PC-3 (cell line): ENCODE measurements around the gene CCDC178. TPM values are rescaled to one million over a fixed set of nuclear protein-coding genes. Genes with fewer than 3 reads are reported as not detected.
A peak's percentile ranks its signal among the peaks of the same experiment; 100 is the strongest.

Source experiments
- ATAC-seq: fragments of 200-7000 bp; cut with Tn5 transposase; 2 replicates; pipeline ENCODE4 v1.9.1; 2020; ENCODE audit warnings: mild to moderate bottlenecking, moderate library complexity
- Bru-seq: library from RNA; stranded (reverse); fragments of 400-500 nt; gene quantifications from one replicate; lab custom pipeline; 2021; lab: Mats Ljungman, UMichigan
- BruChase-seq, 2 experiments: library from RNA; stranded (reverse); fragments of 400-500 nt; gene quantifications; one replicate each; lab custom pipeline; 2021; lab: Mats Ljungman, UMichigan
- BruUV-seq: library from RNA; stranded (reverse); fragments of 400-500 nt; replicated peaks from 2 replicates; lab custom pipeline; 2021; lab: Mats Ljungman, UMichigan
- CTCF ChIA-PET: fragments of 300-600 bp; sonication (Branson Sonifier 250); formaldehyde crosslinking; loops from one replicate; lab custom pipeline; 2022; ENCODE audit warnings: antibody characterized with exemption; lab: Charles Lee
- POLR2A ChIA-PET: fragments of 300-600 bp; sonication (Branson Sonifier 250); formaldehyde crosslinking; loops from one replicate; lab custom pipeline; 2022; ENCODE audit warnings: antibody characterized with exemption; ENCODE audit not compliant: unreplicated experiment; lab: Charles Lee
- DNase-seq: peaks from one replicate; pipeline ENCODE4 v3.0.0-alpha.2; 2015
- H2AFZ ChIP-seq: fragments of 300-600 bp; sonication (generic); 2 replicates; pipeline ENCODE4 v1.6.0; 2016; ENCODE audit warnings: antibody characterized with exemption, low read length
- H3F3A ChIP-seq: fragments of 300-600 bp; sonication (generic); one replicate; pipeline ENCODE4 v1.6.0; 2017; ENCODE audit warnings: antibody characterized with exemption, low read length, control low read depth, mild to moderate bottlenecking; ENCODE audit not compliant: unreplicated experiment
- H3K27ac ChIP-seq: fragments of 300-600 bp; sonication (generic); 2 replicates; pipeline ENCODE4 v1.5.1; 2016; ENCODE audit warnings: mild to moderate bottlenecking, low read length
- H3K27me3 ChIP-seq: fragments of 300-600 bp; sonication (generic); 2 replicates; pipeline ENCODE4 v1.6.1; 2016; ENCODE audit warnings: low read length, mixed read lengths
- H3K36me3 ChIP-seq: fragments of 300-600 bp; sonication (generic); 2 replicates; pipeline ENCODE4 v1.6.1; 2016; ENCODE audit warnings: low read depth, mixed run types, low read length, mixed read lengths
- H3K4me1 ChIP-seq: fragments of 300-600 bp; sonication (generic); 2 replicates; pipeline ENCODE4 v1.5.1; 2016; ENCODE audit warnings: low read length; ENCODE audit not compliant: insufficient read depth
- H3K4me2 ChIP-seq: fragments of 300-600 bp; sonication (generic); 2 replicates; pipeline ENCODE4 v1.6.0; 2016; ENCODE audit warnings: low read length
- H3K4me3 ChIP-seq: fragments of 300-600 bp; sonication (generic); 2 replicates; pipeline ENCODE4 v1.5.1; 2016; ENCODE audit warnings: mild to moderate bottlenecking, low read length, mixed read lengths
- H3K79me2 ChIP-seq: fragments of 300-600 bp; sonication (generic); 2 replicates; pipeline ENCODE4 v1.6.1; 2017; ENCODE audit warnings: low read length, mixed read lengths
- H3K9ac ChIP-seq: fragments of 300-600 bp; sonication (generic); 2 replicates; pipeline ENCODE4 v1.6.0; 2016; ENCODE audit warnings: mild to moderate bottlenecking, low read length
- H3K9me2 ChIP-seq: fragments of 300-600 bp; sonication (generic); replicated peaks from 2 replicates; pipeline ENCODE4 v1.6.1; 2016; ENCODE audit warnings: mixed run types, low read length, mixed read lengths
- H3K9me3 ChIP-seq: fragments of 300-600 bp; sonication (generic); 2 replicates; pipeline ENCODE4 v1.6.1; 2016; ENCODE audit warnings: low read length, mixed read lengths
- H4K20me1 ChIP-seq: fragments of 300-600 bp; sonication (generic); 2 replicates; pipeline ENCODE4 v1.6.1; 2016; ENCODE audit warnings: low read length, mixed read lengths
- EZH2 ChIP-seq: fragments of 300-600 bp; sonication (generic); IDR thresholded peaks from one replicate; pipeline ENCODE4 v1.6.1; 2017; ENCODE audit warnings: antibody characterized with exemption, mild to moderate bottlenecking, low read length; ENCODE audit not compliant: unreplicated experiment
- EZH2phosphoT487 ChIP-seq: fragments of 300-600 bp; sonication (generic); IDR thresholded peaks from 2 replicates; pipeline ENCODE4 v1.6.1; 2018; ENCODE audit warnings: mild to moderate bottlenecking, antibody characterized with exemption, low read length, borderline replicate concordance
- intact Hi-C: fragments of 100-400 bp; cut with micrococcal nuclease; formaldehyde crosslinking; loops from 2 replicates; pipeline ENCODE4 v1.9.0; 2023
- long read RNA-seq: library from polyadenylated mRNA; unstranded; transcript quantifications from one replicate; pipeline ENCODE4 v2.0.0, GENCODE V29; 2021; ENCODE audit not compliant: unreplicated experiment
- total RNA-seq: library from RNA; depleted of rRNA; stranded (reverse); fragments of >200 nt; gene quantifications from 2 replicates; pipeline ENCODE4 v1.2.3, GENCODE V29; 2014; rRNA removed
- TF ChIP-seq, protein P1 (sequence below): fragments of 300-600 bp; sonication (generic); conservative IDR thresholded peaks from 2 replicates; pipeline ENCODE4 v1.5.1; 2017; ENCODE audit warnings: antibody characterized with exemption, low read depth, mild to moderate bottlenecking, low read length

CCDC178 gene
- total RNA-seq (not detected in 2 replicates), Bru-seq, nascent RNA (percentile 7 among the genes with signal in this experiment), BruChase-seq, experiment 1, labeled RNA remaining after a 6-hour chase (percentile 10 among the genes with signal in this experiment), BruChase-seq, experiment 2, labeled RNA remaining after a 2-hour chase (percentile 16 among the genes with signal in this experiment)
- long read RNA-seq = 0 reads

DNA sequence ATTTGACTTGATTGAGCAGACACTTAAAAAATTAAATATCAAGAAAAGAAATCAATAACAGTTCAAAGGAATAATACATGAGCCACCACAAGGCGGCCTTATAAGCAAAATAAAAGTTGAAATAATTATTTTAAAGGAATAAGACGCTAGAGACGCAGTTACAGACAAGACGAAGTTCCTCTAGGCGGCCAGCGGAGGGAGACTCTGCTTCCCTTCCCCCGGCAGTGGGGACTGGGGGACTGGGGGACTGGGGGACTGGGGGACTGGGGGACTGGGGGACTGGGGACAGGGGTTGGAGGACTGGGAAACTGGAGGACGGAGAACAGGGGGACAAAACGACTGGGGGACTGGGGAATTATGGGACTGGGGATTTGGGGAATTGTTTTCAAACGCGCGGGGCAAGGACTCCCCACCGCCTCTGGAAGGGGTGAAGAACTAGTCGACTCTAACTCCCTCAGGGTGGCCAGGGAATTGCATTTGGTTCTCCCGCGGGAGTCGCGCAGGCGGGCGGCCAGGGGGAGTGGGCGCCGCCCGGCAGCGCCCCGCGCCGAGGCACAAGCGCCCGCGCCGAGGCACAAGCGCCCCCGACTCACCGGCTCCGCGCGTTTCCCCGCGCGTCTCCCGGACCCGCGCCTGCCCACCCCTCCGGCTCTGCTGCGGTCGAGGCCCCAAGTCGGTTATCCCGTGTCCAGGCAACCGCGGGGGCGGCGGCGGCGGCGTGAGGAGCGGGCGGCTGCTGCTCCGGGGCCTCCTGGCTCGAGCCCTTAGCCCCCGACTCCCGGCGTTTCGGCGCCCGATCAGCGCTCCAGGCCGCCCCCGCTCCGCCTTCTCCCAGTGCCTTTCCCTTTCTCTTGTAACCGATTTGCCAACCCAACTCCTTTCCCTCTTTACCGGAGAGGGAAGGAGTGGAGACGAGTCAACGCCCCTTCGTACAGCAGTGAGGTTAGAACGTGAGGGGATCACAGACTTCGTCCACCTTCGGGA lies at the start of gene CCDC178:
Gene CCDC178, minus strand, starts transcription at position 662 of the 984 bp plus-strand sequence. CDS start 28,633 bp downstream, outside the sequence.
- ChIA-PET CTCF (no interaction called here), POLR2A (no interaction called here)
- Histone ChIP-seq H3F3A (no peaks in the 10 kb centered on the region), H4K20me1 (no peaks in the 10 kb centered on the region), H3K9me2 (no peaks in the 10 kb centered on the region), H3K9ac (no peak within 1 kb of the TSS), H3K9me3 (no peaks in the 10 kb centered on the region), H3K36me3 (no peaks in the 10 kb centered on the region), H3K27me3 (no peaks in the 10 kb centered on the region), H3K27ac (no peak within 1 kb of the TSS), H3K79me2 (no peaks in the 10 kb centered on the region), H3K4me1 (no peaks in the 10 kb centered on the region), H2AFZ (no peak within 1 kb of the TSS), H3K4me3 (no peak within 1 kb of the TSS), H3K4me2 (no peak within 1 kb of the TSS)
- intact Hi-C loops = no loop called here
- no TSS peak for BruUV-seq
- no peak for TF ChIP-seq EZH2
- no peak for TF ChIP-seq EZH2phosphoT487
- TF ChIP-seq, protein P1, sequence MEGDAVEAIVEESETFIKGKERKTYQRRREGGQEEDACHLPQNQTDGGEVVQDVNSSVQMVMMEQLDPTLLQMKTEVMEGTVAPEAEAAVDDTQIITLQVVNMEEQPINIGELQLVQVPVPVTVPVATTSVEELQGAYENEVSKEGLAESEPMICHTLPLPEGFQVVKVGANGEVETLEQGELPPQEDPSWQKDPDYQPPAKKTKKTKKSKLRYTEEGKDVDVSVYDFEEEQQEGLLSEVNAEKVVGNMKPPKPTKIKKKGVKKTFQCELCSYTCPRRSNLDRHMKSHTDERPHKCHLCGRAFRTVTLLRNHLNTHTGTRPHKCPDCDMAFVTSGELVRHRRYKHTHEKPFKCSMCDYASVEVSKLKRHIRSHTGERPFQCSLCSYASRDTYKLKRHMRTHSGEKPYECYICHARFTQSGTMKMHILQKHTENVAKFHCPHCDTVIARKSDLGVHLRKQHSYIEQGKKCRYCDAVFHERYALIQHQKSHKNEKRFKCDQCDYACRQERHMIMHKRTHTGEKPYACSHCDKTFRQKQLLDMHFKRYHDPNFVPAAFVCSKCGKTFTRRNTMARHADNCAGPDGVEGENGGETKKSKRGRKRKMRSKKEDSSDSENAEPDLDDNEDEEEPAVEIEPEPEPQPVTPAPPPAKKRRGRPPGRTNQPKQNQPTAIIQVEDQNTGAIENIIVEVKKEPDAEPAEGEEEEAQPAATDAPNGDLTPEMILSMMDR = 0 out of 2 replicates have a peak, but pooled peaks have one; percentile 17
- DNase-seq = peak; percentile 1
- no peak for ATAC-seq

DNA sequence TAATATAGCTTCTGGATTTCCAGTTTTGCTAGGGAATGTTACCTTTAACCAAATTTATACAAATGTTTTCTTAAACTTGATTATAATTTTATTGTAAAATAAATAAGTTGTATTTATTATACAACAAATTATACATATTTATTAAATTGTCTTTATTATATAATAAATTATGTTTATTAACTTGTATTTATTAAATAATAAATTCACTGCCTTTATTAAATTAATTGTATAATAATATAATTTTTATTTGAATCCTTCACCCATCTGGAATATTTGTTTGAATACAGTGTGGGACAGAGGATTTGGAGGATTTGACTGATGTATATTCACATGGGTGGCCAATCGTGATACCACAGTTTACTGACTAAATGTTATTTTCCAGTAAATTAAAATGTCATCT lies 43.4 kb upstream of the CCDC178 start:
- H3F3A ChIP-seq = no peaks in the 10 kb centered on the region
- intact Hi-C loops = no loop called here
- ATAC-seq = no peak
- no peaks in the 10 kb centered on the region for H4K20me1 ChIP-seq
- CTCF ChIA-PET = no interaction called here
- H3K9me3 ChIP-seq = no peaks in the 10 kb centered on the region
- no peaks in the 10 kb centered on the region for H3K9me2 ChIP-seq
- H3K4me3 ChIP-seq = no peak overlapping the region
- H3K4me2 ChIP-seq = no peak overlapping the region
- no peak for DNase-seq
- H3K27ac ChIP-seq = no peak overlapping the region
- BruUV-seq = no TSS peak
- H3K27me3 ChIP-seq = no peaks in the 10 kb centered on the region
- H3K4me1 ChIP-seq = no peaks in the 10 kb centered on the region
- POLR2A ChIA-PET = no interaction called here
- no peak overlapping the region for H3K9ac ChIP-seq
- H3K79me2 ChIP-seq = no peaks in the 10 kb centered on the region
- TF ChIP-seq, protein P1 = no peak
- TF ChIP-seq EZH2phosphoT487 (no peak), EZH2 (no peak)
- H2AFZ ChIP-seq = no peak overlapping the region
- H3K36me3 ChIP-seq = no peaks in the 10 kb centered on the region
